ENCODE data around the gene MYL6. TPM values are rescaled to one million over a fixed set of nuclear protein-coding genes. Genes with fewer than 3 reads are reported as not detected.
A peak's percentile ranks its signal among the peaks of the same experiment; 100 is the strongest.

The MYL6 gene
- polyA plus RNA-seq, 1 experiment: 5,957 TPM

DNA sequence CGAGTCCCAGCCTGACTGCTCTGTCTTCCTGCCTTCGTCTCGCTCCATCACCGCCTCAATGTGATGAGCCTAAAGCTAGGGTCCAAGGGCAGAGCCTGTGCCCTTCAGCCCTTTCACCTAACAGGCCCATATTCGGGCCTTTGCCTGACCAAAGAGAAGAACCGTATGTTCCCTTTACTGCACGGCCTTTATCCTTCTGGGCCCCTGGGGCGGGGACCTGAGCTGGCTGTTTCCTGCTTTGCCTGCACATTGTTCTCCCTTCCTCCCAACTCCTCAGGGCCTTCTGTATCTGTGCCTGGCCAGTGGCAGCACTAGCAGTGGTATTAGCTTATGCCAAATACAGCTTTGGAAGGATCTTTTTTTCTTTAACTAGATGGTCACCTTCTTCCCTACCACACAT is 14.3 kb upstream of the MYL6 start:
- no peak overlapping the region for H3K4me3 ChIP-seq (ENCODE audit: low read depth, low read length)
- DNase-seq (ENCODE audit: low read depth, low spot score): no peak
- ChIA-PET POLR2A (no interaction called here), CTCF (interaction anchor here (1.3 to 1.8 kb wide), 3 partner anchors 13 to 46 kb away, joined by 3 to 9 read pairs (median 5); partner anchors contain the start of gene SMARCC2)
- no peak overlapping the region for H3K27ac ChIP-seq (ENCODE audit: low read depth, low read length)
- no peak for TF ChIP-seq CTCF (IDR thresholded peaks at IDR 0.05; ENCODE audit: low read depth, low read length)
- no peaks in the 10 kb centered on the region for H3K27me3 ChIP-seq (ENCODE audit: control insufficient read depth, insufficient read depth, low read length)
- H3K9me3 ChIP-seq (ENCODE audit: control insufficient read depth, insufficient read depth, low read length): no peaks in the 10 kb centered on the region

DNA sequence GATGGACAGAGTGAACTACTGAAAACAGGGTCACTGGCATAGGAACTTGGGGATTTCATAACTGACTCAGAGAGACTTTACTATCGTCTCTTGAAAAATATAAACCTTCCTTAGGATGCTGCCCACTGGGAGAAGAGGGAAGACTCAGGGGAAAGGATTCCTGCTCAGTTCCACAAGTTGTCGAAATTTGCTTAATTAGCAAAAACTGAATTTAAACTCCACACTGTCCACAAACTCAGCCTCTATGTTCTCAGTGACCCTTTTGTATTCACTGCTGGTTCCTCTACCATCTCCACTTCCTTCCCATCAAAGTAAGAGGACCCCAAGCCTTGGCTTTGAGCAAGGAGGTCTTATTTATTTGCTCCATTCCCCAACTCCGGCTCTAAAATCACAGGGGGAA is 12.9 kb upstream of the MYL6 start:
- Histone ChIP-seq H3K27ac (ENCODE audit: low read depth, low read length) (no peak overlapping the region), H3K9me3 (ENCODE audit: control insufficient read depth, insufficient read depth, low read length) (no peaks in the 10 kb centered on the region), H3K27me3 (ENCODE audit: control insufficient read depth, insufficient read depth, low read length) (no peaks in the 10 kb centered on the region), H3K4me3 (ENCODE audit: low read depth, low read length) (no peak overlapping the region)
- ChIA-PET CTCF (interaction anchor here (1.5 to 1.8 kb wide), 2 partner anchors 11 to 44 kb away, joined by 5 to 9 read pairs; partner anchors contain the start of gene SMARCC2), POLR2A (no interaction called here)
- DNase-seq (ENCODE audit: low read depth, low spot score): no peak
- no peak for TF ChIP-seq CTCF (IDR thresholded peaks at IDR 0.05; ENCODE audit: low read depth, low read length)

- Histone ChIP-seq H3K9me3 (ENCODE audit: control insufficient read depth, insufficient read depth, low read length) (no peaks in the 10 kb centered on the region), H3K27ac (ENCODE audit: low read depth, low read length) (no peak overlapping the region), H3K4me3 (ENCODE audit: low read depth, low read length) (no peak overlapping the region), H3K27me3 (ENCODE audit: control insufficient read depth, insufficient read depth, low read length) (no peaks in the 10 kb centered on the region)
- CTCF ChIA-PET: no interaction called here
- POLR2A ChIA-PET: interaction anchor here (0.6 to 0.7 kb wide), 2 partner anchors 17 to 27 kb away, joined by 3 to 5 read pairs; no protein-coding TSS in a partner anchor
- no peak for TF ChIP-seq CTCF (IDR thresholded peaks at IDR 0.05; ENCODE audit: low read depth, low read length)
- no peak for DNase-seq (ENCODE audit: low read depth, low spot score)
Measured at GRCh38 chr12:56146492-56147460, 11.4 kb upstream of the MYL6 start.

DNA sequence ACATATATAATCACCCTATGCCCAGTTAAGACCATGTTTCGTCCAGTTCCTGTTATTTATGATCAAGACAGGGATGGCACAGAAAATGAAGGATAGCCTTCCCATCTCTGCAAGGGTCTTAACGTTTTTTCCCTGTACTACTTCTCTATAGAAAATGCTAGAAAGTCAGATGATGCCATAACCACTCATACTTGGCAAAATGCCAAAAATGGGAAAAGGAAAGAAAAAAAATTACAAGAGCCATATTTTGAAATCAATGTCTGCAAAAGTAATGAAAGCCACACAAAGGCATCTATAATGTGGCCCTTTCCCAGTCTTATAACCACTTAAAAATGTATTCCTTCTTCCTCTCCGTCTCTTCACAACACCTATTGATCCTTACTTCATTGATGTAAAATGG is 7.6 kb upstream of the MYL6 start:
- POLR2A ChIA-PET: no interaction called here
- DNase-seq (ENCODE audit: low read depth, low spot score): no peak
- CTCF ChIA-PET: interaction anchor here (1.0 kb wide), 1 partner anchor 8 kb away, joined by 3 read pairs; the partner anchor contains the start of gene MYL6
- no peaks in the 10 kb centered on the region for H3K27me3 ChIP-seq (ENCODE audit: control insufficient read depth, insufficient read depth, low read length)
- TF ChIP-seq CTCF (IDR thresholded peaks at IDR 0.05; ENCODE audit: low read depth, low read length): no peak
- H3K4me3 ChIP-seq (ENCODE audit: low read depth, low read length): no peak overlapping the region
- no peaks in the 10 kb centered on the region for H3K9me3 ChIP-seq (ENCODE audit: control insufficient read depth, insufficient read depth, low read length)
- no peak overlapping the region for H3K27ac ChIP-seq (ENCODE audit: low read depth, low read length)

DNA sequence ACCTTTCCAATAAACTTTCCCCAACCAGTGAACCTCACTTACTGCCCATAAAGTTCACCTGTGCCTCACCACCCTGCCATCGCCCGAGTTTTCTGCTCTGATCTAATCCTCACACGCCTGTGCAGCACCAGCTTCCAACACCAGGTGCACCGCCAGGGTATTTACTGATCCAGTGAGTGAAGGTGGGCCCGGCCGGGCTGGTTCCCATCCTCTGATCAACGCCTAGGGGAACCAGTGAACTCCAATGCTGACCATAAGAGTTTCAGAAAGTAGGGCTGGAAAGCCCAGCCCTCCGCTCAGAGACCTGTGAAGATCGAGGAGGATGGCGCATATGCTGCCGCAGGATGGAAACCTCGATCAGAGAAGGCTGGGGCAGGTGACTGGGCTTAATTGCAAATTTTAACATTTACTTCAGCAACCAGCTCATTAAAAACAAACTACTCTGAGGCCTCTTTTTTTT is 6.5 kb upstream of the MYL6 start:
- Histone ChIP-seq H3K27me3 (ENCODE audit: control insufficient read depth, insufficient read depth, low read length) (no peaks in the 10 kb centered on the region), H3K27ac (ENCODE audit: low read depth, low read length) (peak overlapping the region; percentile 81), H3K4me3 (ENCODE audit: low read depth, low read length) (peak overlapping the region; percentile 71), H3K9me3 (ENCODE audit: control insufficient read depth, insufficient read depth, low read length) (no peaks in the 10 kb centered on the region)
- peak; percentile 42 for TF ChIP-seq CTCF (IDR thresholded peaks at IDR 0.05; ENCODE audit: low read depth, low read length)
- DNase-seq (ENCODE audit: low read depth, low spot score): no peak
- CTCF ChIA-PET: interaction anchor here (0.6 to 0.9 kb wide), 9 partner anchors 12 to 412 kb away, joined by 3 to 4 read pairs (median 3); partner anchors contain the start of genes ESYT1 and SMARCC2
- POLR2A ChIA-PET: interaction anchor here (1.2 to 1.3 kb wide), 2 partner anchors 11 to 24 kb away, joined by 4 to 5 read pairs; partner anchors contain the start of gene ESYT1
